Measurements from ENCODE around the gene MAN1C1. TPM values are rescaled to one million over a fixed set of nuclear protein-coding genes. Genes with fewer than 3 reads are reported as not detected.

Gene MAN1C1
- total and polyA plus RNA-seq, 10 of the 15 experiments (the other 5 are each of a cell fraction or from before 2014, with no cell fraction given), result 0.12 to 0.56 (median 0.22) TPM; not detected in 3

DNA sequence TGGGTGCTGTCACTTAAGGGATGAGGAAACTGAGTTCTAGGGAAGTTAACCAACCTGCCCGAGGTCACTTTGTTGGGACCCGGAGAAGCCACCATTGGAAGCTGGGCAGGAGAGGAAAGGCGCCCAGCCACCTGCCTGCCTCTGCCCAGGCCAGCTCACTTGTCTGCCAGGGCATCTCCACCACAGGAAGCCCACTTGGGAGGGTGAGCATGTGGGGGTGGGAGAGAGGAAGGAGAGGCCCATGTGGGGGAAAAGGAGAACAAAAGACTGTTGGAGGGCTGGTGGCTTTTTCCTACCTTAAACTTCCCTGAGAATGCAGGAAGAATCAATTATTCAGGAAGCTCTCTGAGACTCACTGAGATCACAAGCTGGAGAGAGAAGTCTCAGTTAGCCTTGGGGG lies 139.6 kb downstream of the MAN1C1 start:
- no peak for ATAC-seq
- in situ Hi-C loops (cut with MboI) (no loop called here), intact Hi-C loops (cut with micrococcal nuclease; ENCODE audit: unreplicated experiment) (no loop called here)
- H3K79me2 ChIP-seq (ENCODE audit: control insufficient read depth, insufficient read depth, low read length), result no peaks in the 10 kb centered on the region
- BruUV-seq (replicated peaks), result no TSS peak
- H3K4me3 ChIP-seq, result no peak overlapping the region
- no peak for FAIRE-seq
- no peak overlapping the region for H2AFZ ChIP-seq (ENCODE audit: control insufficient read depth, low read depth, low read length)
- ChIA-PET CTCF (no interaction called here), RAD21 (ENCODE audit: unreplicated experiment) (no interaction called here), SMC1A (ENCODE audit: uncharacterized antibody, unreplicated experiment) (no interaction called here), POLR2A (no interaction called here)
- no peaks in the 10 kb centered on the region for H3K36me3 ChIP-seq (ENCODE audit: control insufficient read depth in 2 of 2, insufficient read depth in 2 of 2, low read length in 1 of 2)
- H4K20me1 ChIP-seq (ENCODE audit: control insufficient read depth, insufficient read depth), result peaks cover 3% of the 10 kb centered on the region; the same call in 1 of the 2 replicates
- H3K4me1 ChIP-seq (ENCODE audit: control insufficient read depth, insufficient read depth, low read length), result no peaks in the 10 kb centered on the region
- no peak overlapping the region for H3K4me2 ChIP-seq (ENCODE audit: control insufficient read depth, insufficient read depth)
- H3K9me3 ChIP-seq (replicated peaks; ENCODE audit: control insufficient read depth, insufficient read depth, low read length), result no peaks in the 10 kb centered on the region
- H3K9ac ChIP-seq (ENCODE audit: control insufficient read depth, insufficient read depth, low read length), result no peak overlapping the region
- TF ChIP-seq ASH2L (IDR thresholded peaks at IDR 0.05; ENCODE audit: borderline replicate concordance, low read depth) (no peak), WRNIP1 (IDR thresholded peaks at IDR 0.05; ENCODE audit: borderline replicate concordance, low read depth, low read length) (no peak), RUNX3 (IDR thresholded peaks at IDR 0.05; ENCODE audit: low read length) (no peak), YY1 (IDR thresholded peaks at IDR 0.05; ENCODE audit: low read depth, low read length) (no peak)
- peaks cover 3 to 5% of the 10 kb centered on the region in 2 experiments for H3K27me3 ChIP-seq (replicated peaks in 1 of 2; ENCODE audit: control insufficient read depth in 2 of 2, insufficient read depth in 2 of 2, low read length in 1 of 2)
- 0% methylated on average over 3 of the region's 3 CpGs for WGBS (ENCODE audit: insufficient coverage, insufficient replicate concordance, low lambda C conversion rate, missing lambda C conversion rate)
- H3K27ac ChIP-seq (ENCODE audit: control insufficient read depth, insufficient read depth), result no peak overlapping the region
- no peak for DNase-seq (ENCODE audit: low read depth, low spot score)

GRCh38 chr1:25757151-25757845 lies 140.7 kb downstream of the MAN1C1 start:
- SMC1A ChIA-PET (ENCODE audit: uncharacterized antibody, unreplicated experiment), result interaction anchor here (0.6 to 1.2 kb wide), 2 partner anchors 148 to 1558 kb away, joined by 3 read pairs; no protein-coding TSS in a partner anchor
- in situ Hi-C loops (cut with MboI), result no loop called here
- H2AFZ ChIP-seq (ENCODE audit: control insufficient read depth, low read depth, low read length), result no peak overlapping the region
- H3K4me2 ChIP-seq (ENCODE audit: control insufficient read depth, insufficient read depth), result no peak overlapping the region
- no peak overlapping the region for H3K27ac ChIP-seq (ENCODE audit: control insufficient read depth, insufficient read depth)
- POLR2A ChIA-PET, result interaction anchor here (0.6 kb wide), 1 partner anchor 748 kb away, joined by 3 read pairs; no protein-coding TSS in a partner anchor
- H4K20me1 ChIP-seq (ENCODE audit: control insufficient read depth, insufficient read depth), result peaks cover 3% of the 10 kb centered on the region; the same call in 1 of the 2 replicates
- no peak overlapping the region for H3K4me3 ChIP-seq
- CTCF ChIA-PET, result no interaction called here
- no peaks in the 10 kb centered on the region for H3K36me3 ChIP-seq (ENCODE audit: control insufficient read depth in 2 of 2, insufficient read depth in 2 of 2, low read length in 1 of 2)
- intact Hi-C loops (cut with micrococcal nuclease; ENCODE audit: unreplicated experiment), result no loop called here
- no peaks in the 10 kb centered on the region for H3K4me1 ChIP-seq (ENCODE audit: control insufficient read depth, insufficient read depth, low read length)
- 42% methylated on average over 12 of the region's 12 CpGs for WGBS (ENCODE audit: insufficient coverage, insufficient replicate concordance, low lambda C conversion rate, missing lambda C conversion rate)
- DNase-seq (ENCODE audit: low read depth, low spot score) (no peak), ATAC-seq (no peak), FAIRE-seq (no peak)
- H3K9ac ChIP-seq (ENCODE audit: control insufficient read depth, insufficient read depth, low read length), result no peak overlapping the region
- BruUV-seq (replicated peaks), result no TSS peak
- no peaks in the 10 kb centered on the region for H3K9me3 ChIP-seq (replicated peaks; ENCODE audit: control insufficient read depth, insufficient read depth, low read length)
- H3K27me3 ChIP-seq (replicated peaks in 1 of 2; ENCODE audit: control insufficient read depth in 2 of 2, insufficient read depth in 2 of 2, low read length in 1 of 2), result peaks cover 3 to 5% of the 10 kb centered on the region in 2 experiments
- TF ChIP-seq E4F1 (IDR thresholded peaks at IDR 0.05; ENCODE audit: borderline replicate concordance, partially characterized antibody) (no peak), NKRF (conservative IDR thresholded peaks at IDR 0.05) (no peak), ESRRA (IDR thresholded peaks at IDR 0.05; ENCODE audit: low read length) (no peak), YBX1 (IDR thresholded peaks at IDR 0.05) (no peak), MEF2B (IDR thresholded peaks at IDR 0.05; ENCODE audit: partially characterized antibody, poor library complexity, severe bottlenecking) (no peak), ASH2L (IDR thresholded peaks at IDR 0.05; ENCODE audit: borderline replicate concordance, low read depth) (no peak), SMAD1 (IDR thresholded peaks at IDR 0.05; ENCODE audit: low read depth, partially characterized antibody) (no peak)
- no peaks in the 10 kb centered on the region for H3K79me2 ChIP-seq (ENCODE audit: control insufficient read depth, insufficient read depth, low read length)
- RAD21 ChIA-PET (ENCODE audit: unreplicated experiment), result no interaction called here

All from GM12878 (cell line).